GM12872 (cell line): ENCODE data around the gene CYP46A1.

Experiments used
- CTCF ChIP-seq: IDR thresholded peaks from 3 replicates; pipeline ENCODE4 v1.5.1; 2011; ENCODE audit warnings: low read depth, mild to moderate bottlenecking, low read length, moderate library complexity; ENCODE audit not compliant: insufficient read depth

Gene CYP46A1

GRCh38 chr14:99737451-99737951 lies 53.4 kb downstream of the CYP46A1 start:
- no peak for TF ChIP-seq CTCF

GRCh38 chr14:99737956-99738667 lies 54.0 kb downstream of the CYP46A1 start:
- no peak for TF ChIP-seq CTCF

GRCh38 chr14:99740411-99740810 lies 56.3 kb downstream of the CYP46A1 start:
- no peak for TF ChIP-seq CTCF

- TF ChIP-seq CTCF = no peak
Observed at GRCh38 chr14:99741227-99741976, 57.3 kb downstream of the CYP46A1 start.

GRCh38 chr14:99742074-99742473 lies 58.0 kb downstream of the CYP46A1 start:
- TF ChIP-seq CTCF = no peak

- TF ChIP-seq CTCF = no peak
Observed at GRCh38 chr14:99742509-99743487, 58.7 kb downstream of the CYP46A1 start.
